ENCODE results near the gene ZNF200. TPM values are rescaled to one million over a fixed set of nuclear protein-coding genes. Genes with fewer than 3 reads are reported as not detected.
A peak's percentile ranks its signal among the peaks of the same experiment; 100 is the strongest.

Gene ZNF200
- total and polyA plus RNA-seq, 4 experiments from 2014 or later: 6.7 to 29.2 (median 19.6) TPM

GRCh38 chr16:3192476-3193019 lies 42.4 kb downstream of the ZNF200 start:
- Histone ChIP-seq H3K27me3 (ENCODE audit: insufficient read depth, low read length) (peaks cover 64% of the 10 kb centered on the region), H3K4me3 (ENCODE audit: low read length in 2 of 2) (no peak overlapping the region), H3K9me3 (ENCODE audit: control insufficient read depth in 1 of 2, low read length in 2 of 2) (no peaks in the 10 kb centered on the region), H3K4me1 (ENCODE audit: insufficient read depth, low read length) (peaks cover 44% of the 10 kb centered on the region), H3K36me3 (ENCODE audit: insufficient read depth, low read length) (no peaks in the 10 kb centered on the region), H3K27ac (ENCODE audit: low read depth, low read length) (no peak overlapping the region)
- DNase-seq: no peak
- Mint-ChIP-seq H3K4me1 (peaks cover 12 to 47% (median 29%) of the 10 kb centered on the region in 4 donors), H3K36me3 (peaks cover 3 to 8% of the 10 kb centered on the region in 2 donors), H3K4me3 (no peak overlapping the region), H3K27ac (peak overlapping the region in 1 of 7 donors; percentile 79), H3K9me3 (peaks cover 0 to 21% (median 3%) of the 10 kb centered on the region in 8 donors), H3K27me3 (peaks cover 44 to 46% of the 10 kb centered on the region in 2 donors)
- ChIA-PET POLR2A (ENCODE audit: partially characterized antibody) (interaction anchor here (0.6 to 2.0 kb wide), 4 partner anchors 10 to 42 kb away, joined by 4 to 7 read pairs (median 5); partner anchors contain the start of gene ZNF200), CTCF (ENCODE audit: partially characterized antibody) (no interaction called here)
- intact Hi-C loops (cut with micrococcal nuclease): no loop called here

DNA sequence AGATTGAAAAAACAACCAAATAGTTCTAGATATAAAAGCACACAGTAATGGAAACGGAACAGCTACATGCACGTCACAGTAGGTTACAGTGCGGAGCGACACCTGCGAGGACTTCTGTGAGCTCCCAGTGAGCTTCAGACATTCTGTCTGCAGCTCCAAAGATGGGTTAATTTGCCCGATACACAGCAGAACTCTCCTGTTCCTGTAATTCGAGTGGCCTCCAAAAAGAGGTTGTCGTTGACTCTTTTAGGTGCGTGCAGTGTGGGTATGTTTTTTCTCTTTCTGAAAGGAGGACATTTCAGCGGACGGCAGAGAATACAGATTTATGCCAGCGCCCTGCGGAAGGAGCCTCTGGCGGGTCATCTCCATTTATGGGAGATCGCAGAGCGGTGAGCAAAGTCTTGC lies 44.0 kb downstream of the ZNF200 start:
- Mint-ChIP-seq H3K27ac (peak overlapping the region; percentile 18 to 86 (median 79)), H3K4me1 (peaks cover 15 to 48% (median 30%) of the 10 kb centered on the region in 4 donors), H3K36me3 (peaks cover 3 to 8% of the 10 kb centered on the region in 2 donors), H3K27me3 (peaks cover 50 to 53% of the 10 kb centered on the region in 2 donors), H3K9me3 (peaks cover 0 to 22% (median 3%) of the 10 kb centered on the region in 8 donors), H3K4me3 (peak overlapping the region; percentile 45 to 84 (median 78))
- POLR2A ChIA-PET (ENCODE audit: partially characterized antibody): interaction anchor here (0.6 to 3.6 kb wide), 7 partner anchors 19 to 435 kb away, joined by 3 to 15 read pairs (median 6); partner anchors contain the start of genes ZNF200 and ZNF263
- Histone ChIP-seq H3K27me3 (ENCODE audit: insufficient read depth, low read length) (peaks cover 69% of the 10 kb centered on the region), H3K36me3 (ENCODE audit: insufficient read depth, low read length) (no peaks in the 10 kb centered on the region), H3K9me3 (ENCODE audit: control insufficient read depth in 1 of 2, low read length in 2 of 2) (no peaks in the 10 kb centered on the region), H3K27ac (ENCODE audit: low read depth, low read length) (no peak overlapping the region), H3K4me1 (ENCODE audit: insufficient read depth, low read length) (peaks cover 44% of the 10 kb centered on the region), H3K4me3 (ENCODE audit: low read length in 2 of 2) (peak overlapping the region in 1 of 2 donors; percentile 29)
- CTCF ChIA-PET (ENCODE audit: partially characterized antibody): interaction anchor here (0.6 to 0.7 kb wide), 2 partner anchors 10 to 76 kb away, joined by 3 read pairs; no protein-coding TSS in a partner anchor
- intact Hi-C loops (cut with micrococcal nuclease): loop anchor here (2.0 kb wide), 2 partner anchors 24 to 44 kb away; partner anchors contain the start of gene ZNF200
- peak in 4 of 5 donors; percentile 45 to 55 (median 48) for DNase-seq

DNA sequence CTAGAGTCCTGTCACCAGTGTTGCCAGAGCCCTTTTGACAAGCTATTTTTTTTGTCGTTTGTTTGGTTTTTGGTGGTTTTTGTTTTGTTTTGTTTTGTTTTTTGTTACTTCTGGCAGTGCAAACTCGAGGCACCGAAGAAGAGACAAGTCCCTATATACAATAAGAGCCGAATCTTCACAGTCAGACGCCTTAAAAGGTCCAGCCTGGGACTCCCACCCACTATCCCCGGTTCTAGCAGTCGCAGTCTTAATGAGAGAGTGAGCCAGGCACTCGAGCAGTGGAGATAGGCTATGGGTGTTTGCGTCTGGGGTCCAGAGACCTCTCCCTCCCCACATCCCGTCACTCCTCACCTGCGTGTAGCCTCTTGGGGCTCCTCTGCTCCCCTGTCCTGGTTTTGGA lies 45.1 kb downstream of the ZNF200 start:
- peak in 1 of 5 donors; percentile 18 for DNase-seq
- no peak overlapping the region for H3K27ac ChIP-seq (ENCODE audit: low read depth, low read length)
- H3K27me3 ChIP-seq (ENCODE audit: insufficient read depth, low read length): peaks cover 64% of the 10 kb centered on the region
- peak overlapping the region in 7 of 8 donors; percentile 72 to 84 (median 82) for H3K4me3 Mint-ChIP-seq
- no peaks in the 10 kb centered on the region for H3K36me3 ChIP-seq (ENCODE audit: insufficient read depth, low read length)
- intact Hi-C loops (cut with micrococcal nuclease): loop anchor here (2.0 kb wide), 3 partner anchors 19 to 45 kb away; partner anchors contain the start of gene ZNF200
- H3K4me1 ChIP-seq (ENCODE audit: insufficient read depth, low read length): peaks cover 44% of the 10 kb centered on the region
- peak overlapping the region in 5 of 7 donors; percentile 43 to 90 (median 79) for H3K27ac Mint-ChIP-seq
- H3K36me3 Mint-ChIP-seq: peaks cover 3 to 8% of the 10 kb centered on the region in 2 donors
- H3K4me3 ChIP-seq (ENCODE audit: low read length in 2 of 2): peak overlapping the region; percentile 23 to 44
- ChIA-PET POLR2A (ENCODE audit: partially characterized antibody) (interaction anchor here (0.9 to 3.6 kb wide), 6 partner anchors 19 to 115 kb away, joined by 3 to 17 read pairs (median 10); partner anchors contain the start of gene ZNF200), CTCF (ENCODE audit: partially characterized antibody) (interaction anchor here (1.2 kb wide), 1 partner anchor 158 kb away, joined by 3 read pairs; no protein-coding TSS in a partner anchor)
- no peaks in the 10 kb centered on the region for H3K9me3 ChIP-seq (ENCODE audit: control insufficient read depth in 1 of 2, low read length in 2 of 2)
- H3K4me1 Mint-ChIP-seq: peaks cover 15 to 48% (median 30%) of the 10 kb centered on the region in 4 donors
- peaks cover 0 to 23% (median 3%) of the 10 kb centered on the region in 8 donors for H3K9me3 Mint-ChIP-seq
- peaks cover 48 to 54% of the 10 kb centered on the region in 2 donors for H3K27me3 Mint-ChIP-seq

DNA sequence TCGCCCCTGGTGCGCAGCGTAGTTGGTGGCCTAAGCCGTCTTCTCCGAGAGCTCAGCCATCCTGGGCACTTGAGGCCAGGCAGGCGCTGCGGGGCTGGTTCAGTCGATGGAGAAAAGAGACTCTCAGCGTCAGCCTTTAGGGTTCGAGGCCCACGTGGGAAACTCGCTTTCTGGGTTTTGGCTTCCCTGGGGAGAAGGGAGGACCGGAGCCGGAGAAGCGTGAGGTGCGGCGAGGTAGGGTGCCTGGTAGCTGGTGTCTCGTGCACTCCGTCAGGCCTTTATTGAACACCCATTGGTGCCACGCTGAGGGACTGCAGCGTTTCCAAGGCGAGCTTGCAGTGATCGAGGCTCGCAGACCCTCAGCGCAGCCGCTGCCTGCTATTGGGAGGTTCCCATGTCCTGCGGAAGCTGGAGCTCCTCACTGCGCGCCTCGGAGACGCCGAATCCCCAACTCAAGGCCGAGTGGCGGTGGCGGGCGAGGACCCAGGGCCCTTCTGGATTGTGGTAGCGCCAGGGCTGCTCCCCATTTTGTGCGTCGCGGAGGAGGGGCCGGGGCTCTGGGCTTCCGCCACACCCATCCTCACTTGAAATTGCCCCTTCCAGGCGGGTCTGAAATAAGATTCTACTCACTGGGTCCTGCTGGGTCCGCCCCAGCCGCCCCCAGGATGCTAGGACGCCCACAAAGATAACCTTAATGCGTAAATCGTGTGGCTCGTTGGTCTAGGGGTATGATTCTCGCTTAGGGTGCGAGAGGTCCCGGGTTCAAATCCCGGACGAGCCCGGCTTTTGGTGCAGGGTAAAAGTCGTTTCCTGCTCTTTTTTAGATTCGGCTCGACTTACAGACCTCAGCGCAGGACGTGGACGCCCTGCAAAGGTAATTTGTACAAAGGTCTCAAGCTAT lies 45.8 kb downstream of the ZNF200 start:
- Histone ChIP-seq H3K4me3 (ENCODE audit: low read length in 2 of 2) (peak overlapping the region; percentile 23 to 44), H3K4me1 (ENCODE audit: insufficient read depth, low read length) (peaks cover 44% of the 10 kb centered on the region), H3K9me3 (ENCODE audit: control insufficient read depth in 1 of 2, low read length in 2 of 2) (no peaks in the 10 kb centered on the region), H3K27me3 (ENCODE audit: insufficient read depth, low read length) (peaks cover 58% of the 10 kb centered on the region), H3K27ac (ENCODE audit: low read depth, low read length) (no peak overlapping the region), H3K36me3 (ENCODE audit: insufficient read depth, low read length) (no peaks in the 10 kb centered on the region)
- H3K4me1 Mint-ChIP-seq: peaks cover 18 to 49% (median 32%) of the 10 kb centered on the region in 4 donors
- peaks cover 0 to 27% (median 5%) of the 10 kb centered on the region in 8 donors for H3K9me3 Mint-ChIP-seq
- peak overlapping the region; percentile 48 to 84 (median 82) for H3K4me3 Mint-ChIP-seq
- intact Hi-C loops (cut with micrococcal nuclease): loop anchor here (2.0 kb wide), 1 partner anchor 18 kb away; no protein-coding TSS in a partner anchor
- peak overlapping the region; percentile 42 to 90 (median 54) for H3K27ac Mint-ChIP-seq
- CTCF ChIA-PET (ENCODE audit: partially characterized antibody): interaction anchor here (0.9 to 2.0 kb wide), 4 partner anchors 9 to 208 kb away, joined by 3 to 4 read pairs (median 3); no protein-coding TSS in a partner anchor
- peaks cover 3 to 8% of the 10 kb centered on the region in 2 donors for H3K36me3 Mint-ChIP-seq
- POLR2A ChIA-PET (ENCODE audit: partially characterized antibody): interaction anchor here (0.6 to 3.6 kb wide), 14 partner anchors 9 to 312 kb away, joined by 3 to 17 read pairs (median 4); partner anchors contain the start of genes CLUAP1, TIGD7, ZNF200 and ZNF75A
- H3K27me3 Mint-ChIP-seq: peaks cover 45 to 51% of the 10 kb centered on the region in 2 donors
- DNase-seq: peak in 3 of 5 donors; percentile 44 to 45 (median 44)

GRCh38 chr16:3188675-3188924 lies 46.4 kb downstream of the ZNF200 start:
- peaks cover 49% of the 10 kb centered on the region for H3K4me1 ChIP-seq (ENCODE audit: insufficient read depth, low read length)
- H3K27ac ChIP-seq (ENCODE audit: low read depth, low read length): no peak overlapping the region
- Mint-ChIP-seq H3K4me1 (peaks cover 22 to 49% (median 37%) of the 10 kb centered on the region in 4 donors), H3K27ac (peak overlapping the region in 1 of 7 donors; percentile 79), H3K27me3 (peaks cover 43 to 52% of the 10 kb centered on the region in 2 donors), H3K9me3 (peaks cover 0 to 27% (median 8%) of the 10 kb centered on the region in 8 donors), H3K36me3 (peaks cover 3 to 8% of the 10 kb centered on the region in 2 donors), H3K4me3 (peak overlapping the region in 7 of 8 donors; percentile 72 to 84 (median 82))
- no peak overlapping the region for H3K4me3 ChIP-seq (ENCODE audit: low read length in 2 of 2)
- H3K36me3 ChIP-seq (ENCODE audit: insufficient read depth, low read length): no peaks in the 10 kb centered on the region
- ChIA-PET POLR2A (ENCODE audit: partially characterized antibody) (interaction anchor here (0.6 to 3.6 kb wide), 12 partner anchors 9 to 312 kb away, joined by 3 to 17 read pairs (median 4); partner anchors contain the start of genes CLUAP1, TIGD7, ZNF200 and ZNF75A), CTCF (ENCODE audit: partially characterized antibody) (interaction anchor here (0.9 to 2.0 kb wide), 4 partner anchors 9 to 208 kb away, joined by 3 to 4 read pairs (median 3); no protein-coding TSS in a partner anchor)
- H3K27me3 ChIP-seq (ENCODE audit: insufficient read depth, low read length): peaks cover 60% of the 10 kb centered on the region
- H3K9me3 ChIP-seq (ENCODE audit: control insufficient read depth in 1 of 2, low read length in 2 of 2): no peaks in the 10 kb centered on the region
- intact Hi-C loops (cut with micrococcal nuclease): loop anchor here (2.0 kb wide), 1 partner anchor 18 kb away; no protein-coding TSS in a partner anchor
- DNase-seq: no peak

- Histone ChIP-seq H3K4me1 (ENCODE audit: insufficient read depth, low read length) (peaks cover 54% of the 10 kb centered on the region), H3K27me3 (ENCODE audit: insufficient read depth, low read length) (peaks cover 60% of the 10 kb centered on the region), H3K4me3 (ENCODE audit: low read length in 2 of 2) (peak within 1 kb of the TSS; percentile 23 to 44), H3K36me3 (ENCODE audit: insufficient read depth, low read length) (no peaks in the 10 kb centered on the region), H3K9me3 (ENCODE audit: control insufficient read depth in 1 of 2, low read length in 2 of 2) (no peaks in the 10 kb centered on the region), H3K27ac (ENCODE audit: low read depth, low read length) (no peak within 1 kb of the TSS)
- peaks cover 3 to 8% of the 10 kb centered on the region in 2 donors for H3K36me3 Mint-ChIP-seq
- intact Hi-C loops (cut with micrococcal nuclease): loop anchor here (2.0 kb wide), 1 partner anchor 17 kb away; no protein-coding TSS in a partner anchor
- H3K4me3 Mint-ChIP-seq: peak within 1 kb of the TSS in 7 of 8 donors; percentile 77 to 89 (median 82)
- POLR2A ChIA-PET (ENCODE audit: partially characterized antibody): interaction anchor here (0.6 to 3.6 kb wide), 12 partner anchors 17 to 1176 kb away, joined by 3 to 17 read pairs (median 4); partner anchors contain the start of genes CLUAP1, ZNF174, ZNF200 and ZNF213
- H3K27ac Mint-ChIP-seq: peak within 1 kb of the TSS; percentile 42 to 90 (median 78)
- CTCF ChIA-PET (ENCODE audit: partially characterized antibody): interaction anchor here (0.7 to 2.0 kb wide), 2 partner anchors 20 to 59 kb away, joined by 3 to 4 read pairs; no protein-coding TSS in a partner anchor
- H3K9me3 Mint-ChIP-seq: peaks cover 0 to 28% (median 8%) of the 10 kb centered on the region in 8 donors
- peaks cover 45 to 57% of the 10 kb centered on the region in 2 donors for H3K27me3 Mint-ChIP-seq
- peaks cover 26 to 55% (median 41%) of the 10 kb centered on the region in 4 donors for H3K4me1 Mint-ChIP-seq
- peak; percentile 61 to 75 (median 67) for DNase-seq
Measured at GRCh38 chr16:3187798-3188674, 46.9 kb downstream of the ZNF200 start, which contains the start of gene OR1F1. Gene OR1F1, plus strand, starts transcription at chr16:3188204.

Data from CD4-positive, alpha-beta memory T cell (primary cell).